ENCODE measurements around the gene SELENOV.
A peak's percentile ranks its signal among the peaks of the same experiment; 100 is the strongest.
"Not testable (repeated sequence)": the region's sequence is repeated elsewhere in the genome, so short reads cannot be mapped to it uniquely, and the experiment has no call there.

Gene SELENOV, protein sequence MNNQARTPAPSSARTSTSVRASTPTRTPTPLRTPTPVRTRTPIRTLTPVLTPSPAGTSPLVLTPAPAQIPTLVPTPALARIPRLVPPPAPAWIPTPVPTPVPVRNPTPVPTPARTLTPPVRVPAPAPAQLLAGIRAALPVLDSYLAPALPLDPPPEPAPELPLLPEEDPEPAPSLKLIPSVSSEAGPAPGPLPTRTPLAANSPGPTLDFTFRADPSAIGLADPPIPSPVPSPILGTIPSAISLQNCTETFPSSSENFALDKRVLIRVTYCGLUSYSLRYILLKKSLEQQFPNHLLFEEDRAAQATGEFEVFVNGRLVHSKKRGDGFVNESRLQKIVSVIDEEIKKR

DNA sequence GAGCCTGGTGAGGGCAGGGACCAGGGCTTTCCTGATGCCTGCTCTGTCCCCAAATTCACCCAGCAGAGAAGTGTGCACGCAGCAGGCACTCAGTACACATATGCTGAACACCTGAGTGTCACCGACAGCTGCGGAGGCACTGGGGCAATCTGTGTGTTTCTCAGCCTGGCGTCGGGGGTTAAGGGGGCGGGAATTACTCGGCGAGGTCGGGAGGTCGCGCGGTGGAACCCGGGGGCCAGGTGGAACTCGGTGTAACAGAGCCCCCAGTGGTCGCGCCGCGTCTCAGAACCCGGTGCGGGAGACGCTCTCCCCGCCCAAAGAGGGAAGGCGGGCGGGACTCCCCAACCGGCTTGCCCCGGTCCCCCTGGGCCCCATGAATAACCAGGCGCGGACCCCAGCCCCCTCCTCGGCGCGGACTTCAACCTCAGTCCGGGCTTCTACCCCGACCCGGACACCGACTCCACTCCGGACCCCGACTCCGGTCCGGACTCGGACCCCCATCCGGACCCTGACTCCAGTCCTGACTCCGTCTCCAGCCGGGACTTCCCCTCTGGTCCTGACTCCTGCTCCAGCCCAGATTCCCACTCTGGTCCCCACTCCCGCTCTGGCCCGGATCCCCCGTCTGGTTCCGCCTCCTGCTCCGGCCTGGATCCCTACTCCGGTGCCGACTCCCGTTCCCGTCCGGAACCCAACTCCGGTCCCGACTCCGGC, at the start of gene SELENOV:
Gene SELENOV (plus strand): TSS at position 300 of the 711 bp plus-strand sequence. CDS start 74 bp downstream, at position 374.
- DNase-seq, result peak in 7 of 56 donors; percentile 7 to 57 (median 12)

DNA sequence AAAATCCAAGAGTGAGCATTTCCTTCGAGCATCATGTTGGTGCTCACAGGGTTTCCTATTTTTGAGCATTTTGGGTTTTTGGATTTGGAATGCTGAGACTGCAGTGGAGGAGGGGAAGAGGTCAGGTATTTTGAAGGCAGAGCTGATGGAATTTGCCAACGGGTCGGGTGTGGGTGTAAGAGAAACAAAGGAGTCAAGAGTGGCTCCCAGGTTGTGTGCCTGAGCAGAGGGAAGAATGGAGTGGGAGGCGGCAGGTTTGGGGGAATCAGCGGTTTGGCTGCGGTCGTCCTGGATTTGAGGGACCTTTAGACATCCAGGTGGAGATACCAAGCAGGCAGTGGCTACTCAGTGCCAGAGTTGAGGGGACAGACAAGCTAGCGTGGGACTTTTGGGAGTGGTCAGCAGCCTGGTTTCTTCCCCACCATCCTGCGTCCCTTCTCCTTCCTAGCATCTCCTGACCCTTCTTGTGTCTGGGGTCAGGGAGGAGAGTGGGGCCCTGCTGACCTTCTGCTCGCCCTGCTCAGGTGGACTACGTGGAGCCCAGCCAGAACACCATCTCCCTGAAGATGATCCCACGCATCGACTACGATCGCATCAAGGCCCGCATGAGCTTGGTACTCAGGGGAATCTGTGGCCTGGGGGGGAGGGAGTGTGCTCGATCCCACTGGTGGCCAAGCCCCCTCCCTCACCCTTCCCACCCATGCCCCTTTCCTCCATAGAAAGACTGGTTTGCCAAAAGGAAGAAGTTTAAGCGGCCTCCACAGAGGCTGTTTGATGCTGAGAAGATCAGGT, 48.8 kb upstream of the SELENOV start:
- DNase-seq, result peak in 2 of 56 donors; percentile 5 to 6

DNA sequence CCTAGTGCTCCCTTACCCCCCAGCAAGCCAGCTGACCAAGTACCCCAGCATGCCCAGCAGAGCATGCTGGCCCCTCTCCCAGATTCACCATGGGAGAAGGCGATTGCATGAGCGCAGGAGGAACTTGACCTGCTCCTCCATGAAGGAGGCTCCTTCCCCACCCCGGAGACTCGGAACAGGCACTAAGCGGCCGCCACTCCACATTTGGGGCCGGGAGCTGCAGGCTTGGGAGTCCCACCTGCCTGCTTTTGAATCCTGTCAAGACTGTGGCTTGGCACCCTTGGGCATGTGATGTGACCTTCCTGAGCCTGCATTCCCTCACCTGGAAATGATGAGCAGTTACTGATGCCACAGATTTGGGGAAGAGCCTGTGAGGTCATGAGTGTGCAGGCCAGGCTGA, 47.0 kb upstream of the SELENOV start:
- no peak for DNase-seq

DNA sequence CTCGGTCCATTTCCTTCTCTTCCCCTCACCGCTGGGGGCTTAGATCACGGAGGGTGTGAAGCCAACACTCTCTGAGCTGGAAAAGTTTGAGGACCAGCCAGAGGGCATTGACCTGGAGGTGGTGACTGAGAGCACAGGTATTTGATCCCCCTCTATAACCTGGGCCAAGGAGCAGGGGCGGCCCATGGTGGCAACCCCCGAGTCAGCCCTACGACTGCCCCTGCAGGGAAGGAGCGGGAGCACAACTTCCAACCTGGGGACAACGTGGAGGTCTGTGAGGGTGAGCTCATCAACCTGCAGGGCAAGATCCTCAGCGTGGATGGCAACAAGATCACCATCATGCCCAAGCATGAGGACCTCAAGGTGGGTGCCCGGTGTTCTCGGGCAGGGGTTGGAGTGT, 45.9 kb upstream of the SELENOV start:
- DNase-seq, result no peak

DNA sequence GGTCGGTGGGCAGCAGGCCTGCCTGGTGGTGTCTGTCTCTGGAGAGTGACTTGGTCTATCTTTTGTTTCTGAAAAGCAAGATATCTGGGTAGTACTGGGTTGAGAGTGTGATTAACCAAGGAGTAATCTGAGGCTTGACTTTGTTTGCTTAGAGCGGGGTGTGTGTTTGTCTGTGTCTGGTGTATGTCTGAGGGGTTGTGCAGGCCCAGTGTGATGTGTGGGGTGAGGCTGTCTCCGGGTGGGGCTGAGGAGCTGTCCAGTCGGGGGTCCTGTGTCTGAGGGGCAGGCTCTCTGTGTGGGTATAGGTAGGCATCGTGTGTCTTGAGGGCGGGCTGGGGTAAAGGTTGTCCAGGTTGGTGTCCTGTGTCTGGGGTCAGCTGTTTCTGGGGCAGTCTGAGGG, 45.4 kb upstream of the SELENOV start:
- no peak for DNase-seq

DNA sequence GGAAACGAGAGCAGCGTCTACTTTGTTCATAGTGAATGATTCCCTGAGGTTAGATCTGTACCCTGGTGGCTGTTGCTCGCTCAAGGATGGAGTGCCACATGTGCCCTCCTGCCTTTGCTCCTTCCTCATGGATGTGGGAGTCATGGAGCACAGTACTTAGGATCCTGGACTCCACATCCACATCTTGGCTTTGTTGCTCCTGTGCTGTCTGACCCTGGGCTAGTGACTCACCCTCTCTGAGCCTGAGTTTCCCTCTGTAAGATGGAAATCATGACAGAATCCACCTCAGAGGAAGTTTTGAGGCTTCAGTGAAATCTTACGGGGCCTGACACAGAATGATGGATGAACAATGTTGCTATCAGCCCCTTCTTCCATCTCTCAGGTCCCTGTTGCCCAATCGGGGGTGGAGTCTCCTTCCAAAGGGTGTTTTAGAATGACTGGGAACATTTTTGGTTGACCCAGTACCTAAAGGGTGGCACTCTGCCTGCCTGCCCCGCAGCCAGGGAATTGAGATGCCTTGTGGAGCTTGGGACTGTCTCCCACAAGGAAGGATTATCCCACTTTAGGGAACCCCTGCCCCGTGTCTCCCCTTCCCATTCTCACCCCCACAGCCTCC, 44.1 kb upstream of the SELENOV start:
- no peak for DNase-seq

DNA sequence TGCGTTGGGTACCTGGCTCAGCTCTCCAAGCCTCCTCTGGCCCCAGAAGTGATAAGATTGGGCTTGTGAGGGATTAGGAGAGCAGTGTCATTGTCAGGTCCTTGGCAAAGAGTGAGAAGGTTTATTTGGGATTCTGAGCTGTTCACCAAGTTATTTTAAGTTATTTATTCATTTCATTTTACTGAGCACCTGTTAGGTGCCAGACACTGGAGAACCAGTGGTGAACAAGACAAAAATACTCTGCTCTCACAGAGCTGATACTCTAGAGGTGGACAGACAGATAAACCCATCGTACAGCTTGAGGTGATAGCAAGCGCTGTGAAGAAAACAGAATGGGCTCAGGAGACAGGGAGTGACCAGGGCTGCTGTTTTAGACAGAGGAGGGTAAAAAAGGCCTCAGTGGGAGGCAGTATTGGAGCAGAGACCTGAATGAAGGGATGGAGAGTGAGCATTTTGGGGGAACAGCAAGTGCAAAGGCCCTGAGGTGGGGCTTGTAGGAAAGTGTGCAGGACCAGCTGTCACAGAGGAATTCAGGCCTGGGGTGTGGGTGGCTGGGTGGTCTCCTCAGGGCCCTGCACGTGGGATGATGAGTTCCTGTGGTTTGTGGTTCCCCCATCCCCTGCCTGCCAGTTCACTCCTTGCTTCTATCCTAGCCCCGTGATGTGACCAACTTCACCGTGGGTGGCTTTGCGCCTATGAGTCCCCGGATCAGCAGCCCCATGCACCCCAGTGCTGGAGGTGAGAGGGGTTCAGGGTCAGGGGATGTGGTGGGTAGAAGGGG, 43.0 kb upstream of the SELENOV start:
- no peak for DNase-seq

DNA sequence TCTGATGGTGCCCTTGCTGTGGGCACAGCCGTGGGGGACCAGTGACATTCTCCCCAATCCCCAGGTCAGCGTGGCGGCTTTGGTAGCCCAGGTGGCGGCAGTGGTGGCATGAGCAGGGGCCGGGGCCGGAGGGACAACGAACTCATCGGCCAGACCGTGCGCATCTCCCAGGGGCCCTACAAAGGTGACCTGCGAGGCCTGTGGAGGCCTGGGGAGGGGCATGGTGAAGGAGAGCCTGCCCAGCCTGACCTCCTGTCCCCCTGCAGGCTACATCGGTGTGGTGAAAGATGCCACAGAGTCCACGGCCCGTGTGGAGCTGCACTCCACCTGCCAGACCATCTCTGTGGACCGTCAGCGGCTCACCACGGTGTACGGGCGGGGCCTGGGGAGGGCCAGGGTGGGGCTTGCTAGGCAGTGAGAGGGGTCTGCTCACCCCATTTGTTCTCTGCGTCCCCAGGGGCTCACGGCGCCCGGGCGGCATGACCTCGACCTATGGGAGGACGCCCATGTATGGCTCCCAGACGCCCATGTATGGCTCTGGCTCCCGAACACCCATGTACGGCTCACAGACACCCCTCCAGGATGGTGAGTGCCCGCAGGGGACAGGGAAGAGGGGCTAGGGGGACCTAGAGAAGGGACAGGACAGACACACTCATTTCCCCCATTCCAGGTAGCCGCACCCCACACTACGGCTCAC, 42.0 kb upstream of the SELENOV start:
- DNase-seq, result no peak

DNA sequence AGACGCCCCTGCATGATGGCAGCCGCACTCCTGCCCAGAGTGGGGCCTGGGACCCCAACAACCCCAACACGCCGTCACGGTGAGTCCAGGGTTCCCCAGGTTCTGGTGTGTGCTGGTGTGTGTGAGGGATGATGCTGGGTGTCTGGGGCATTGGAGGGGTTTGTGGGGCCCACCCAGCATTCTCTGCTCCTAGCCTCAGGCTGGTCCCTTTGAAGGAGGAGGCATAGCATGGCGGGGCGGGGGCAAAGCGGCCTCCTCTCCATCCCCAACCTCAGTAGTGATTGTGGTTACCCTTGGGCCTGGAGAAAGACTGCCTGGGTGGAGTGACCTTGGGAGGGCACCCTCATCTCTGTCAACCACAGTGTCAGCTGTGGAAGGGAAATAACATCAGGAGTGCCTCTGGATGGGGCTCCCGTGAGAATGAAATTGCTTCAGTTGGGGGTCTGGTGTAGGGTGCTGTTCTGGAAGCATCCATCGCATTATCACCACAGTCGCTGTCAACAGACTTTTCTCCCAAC, 41.4 kb upstream of the SELENOV start:
- DNase-seq, result no peak

DNA sequence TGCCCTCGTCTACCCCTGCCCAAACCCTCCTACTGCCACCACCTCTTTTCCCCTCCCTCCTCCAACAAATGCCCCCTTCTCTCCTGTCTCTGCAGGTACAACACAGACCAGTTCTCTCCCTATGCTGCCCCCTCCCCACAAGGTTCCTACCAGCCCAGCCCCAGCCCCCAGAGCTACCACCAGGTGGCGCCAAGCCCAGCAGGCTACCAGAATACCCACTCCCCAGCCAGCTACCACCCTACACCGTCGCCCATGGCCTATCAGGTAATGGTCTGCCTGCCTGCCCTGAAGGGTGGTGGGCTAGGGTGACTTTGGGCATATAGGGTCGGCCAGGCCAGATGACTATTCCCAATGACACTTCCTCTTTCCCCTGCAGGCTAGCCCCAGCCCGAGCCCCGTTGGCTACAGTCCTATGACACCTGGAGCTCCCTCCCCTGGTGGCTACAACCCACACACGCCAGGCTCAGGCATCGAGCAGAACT, 40.8 kb upstream of the SELENOV start:
- peak in 34 of 56 donors; percentile 1 to 65 (median 12) for DNase-seq

DNA sequence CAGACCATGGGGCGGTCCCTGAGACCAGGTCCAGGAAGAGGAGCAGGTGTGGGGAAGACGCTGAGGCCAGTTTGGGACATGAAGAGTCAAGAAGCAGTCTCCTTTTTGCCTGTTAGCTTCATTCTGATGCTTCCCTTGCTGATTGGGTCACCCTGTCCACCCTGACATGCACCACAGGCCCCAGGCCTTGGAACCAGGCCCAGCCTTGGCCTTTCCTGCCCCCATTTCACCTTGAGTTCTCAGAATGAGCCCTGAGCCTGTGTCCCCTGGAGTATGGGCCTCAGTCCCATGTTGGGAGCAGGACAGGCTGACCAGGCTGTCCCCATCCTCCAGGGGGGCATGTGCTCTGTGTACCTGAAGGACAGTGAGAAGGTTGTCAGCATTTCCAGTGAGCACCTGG, 39.2 kb upstream of the SELENOV start:
- no peak for DNase-seq

DNA sequence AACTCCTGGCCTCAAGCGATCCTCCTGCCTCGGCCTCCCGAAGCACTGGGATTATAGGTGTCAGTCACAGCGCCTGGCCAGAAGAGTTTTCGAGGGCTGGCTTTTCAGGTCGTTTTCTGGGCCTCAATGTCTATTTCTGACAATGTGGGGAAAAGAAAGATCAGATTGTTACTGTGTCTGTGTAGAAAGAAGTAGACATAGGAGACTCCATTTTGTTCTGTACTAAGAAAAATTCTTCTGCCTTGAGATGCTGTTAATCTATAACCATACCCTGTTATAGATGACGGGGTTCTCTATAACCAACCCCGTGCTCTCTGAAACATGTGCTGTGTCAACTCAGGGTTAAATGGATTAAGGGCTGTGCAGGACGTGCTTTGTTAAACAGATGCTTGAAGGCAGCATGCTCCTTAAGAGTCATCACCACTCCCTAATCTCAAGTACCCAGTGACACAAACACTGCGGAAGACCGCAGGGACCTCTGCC, 35.6 kb upstream of the SELENOV start:
- not testable (repeated sequence) for DNase-seq

DNA sequence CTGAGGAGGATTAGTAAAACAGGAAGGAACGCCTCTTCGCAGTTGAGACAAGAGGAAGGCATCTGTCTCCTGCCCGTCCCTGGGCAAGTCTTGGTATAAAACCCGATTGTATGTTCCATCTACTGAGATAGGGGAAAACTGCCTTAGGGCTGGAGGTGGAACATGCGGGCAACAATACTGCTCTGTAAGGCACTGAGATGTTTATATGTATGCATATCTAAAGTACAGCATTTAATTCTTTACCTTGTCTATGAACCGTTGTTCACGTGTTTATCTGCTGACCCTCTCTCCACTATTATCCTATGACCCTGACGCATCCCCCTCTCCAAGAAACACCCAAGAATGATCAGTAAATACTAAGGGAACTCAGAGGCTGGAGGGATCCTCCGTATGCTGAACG, 35.0 kb upstream of the SELENOV start:
- DNase-seq, result no peak

DNA sequence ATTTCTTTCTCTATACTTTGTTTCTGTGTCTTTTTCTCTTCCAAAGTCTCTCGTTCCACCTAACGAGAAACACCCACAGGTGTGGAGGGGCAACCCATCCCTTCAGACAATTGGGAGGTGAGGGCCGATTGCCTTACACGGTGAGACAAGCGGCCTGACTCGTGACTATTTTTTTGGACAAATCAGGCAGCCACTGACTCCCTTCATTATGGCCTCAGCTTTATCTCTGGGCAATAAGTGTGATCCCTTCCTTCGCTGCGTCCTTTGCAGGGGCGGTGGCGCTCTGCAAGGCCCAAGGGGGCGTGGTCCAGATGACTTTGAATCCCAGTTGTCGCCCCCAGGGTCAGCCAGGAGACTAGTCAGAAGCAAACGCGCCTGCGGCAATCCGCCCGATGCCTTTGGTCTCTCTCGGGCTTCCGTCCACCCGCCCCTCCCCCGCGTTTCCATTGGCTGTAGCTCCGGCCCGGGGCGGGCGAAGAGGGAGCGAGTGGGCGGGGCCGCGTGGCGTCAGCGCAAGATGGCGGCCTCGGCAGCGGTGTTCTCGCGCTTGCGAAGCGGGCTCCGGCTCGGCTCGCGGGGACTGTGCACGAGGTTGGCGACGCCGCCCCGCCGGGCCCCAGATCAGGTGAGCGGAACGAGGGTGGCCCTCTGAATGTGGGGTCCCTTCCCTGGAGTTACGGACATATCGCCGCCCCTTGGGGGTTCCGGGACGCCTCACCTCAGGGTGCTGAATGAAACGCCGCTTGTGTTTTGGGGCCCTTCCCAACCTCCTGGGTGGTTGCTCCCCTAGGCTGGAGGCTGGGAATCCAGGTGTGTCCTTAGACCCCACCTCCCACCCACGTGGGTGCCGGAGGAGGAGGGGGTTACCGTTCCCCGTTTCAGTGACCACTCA, 34.4 kb upstream of the SELENOV start, which contains the start of gene TIMM50:
Gene TIMM50 (plus strand): TSS at position 502 of the 892 bp plus-strand sequence. CDS start 16 bp downstream, at position 518.
- peak in 55 of 56 donors; percentile 71 to 98 (median 92) for DNase-seq

DNA sequence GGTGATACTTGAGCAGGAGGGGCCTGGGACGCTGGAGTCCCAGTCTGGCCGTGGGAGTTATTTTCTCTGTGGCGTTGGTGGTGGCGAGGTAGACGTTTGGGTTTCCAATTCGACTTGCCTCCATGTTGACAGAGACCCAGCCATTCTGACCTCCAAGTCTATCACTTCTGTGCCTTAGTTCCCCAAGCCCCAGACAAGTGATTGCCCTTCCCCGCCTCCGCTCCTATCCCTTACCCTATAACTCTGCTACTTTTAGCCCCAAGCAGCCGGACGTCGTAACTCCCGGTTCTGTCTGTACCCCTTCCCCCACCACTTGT, 33.8 kb upstream of the SELENOV start:
- no peak for DNase-seq

DNA sequence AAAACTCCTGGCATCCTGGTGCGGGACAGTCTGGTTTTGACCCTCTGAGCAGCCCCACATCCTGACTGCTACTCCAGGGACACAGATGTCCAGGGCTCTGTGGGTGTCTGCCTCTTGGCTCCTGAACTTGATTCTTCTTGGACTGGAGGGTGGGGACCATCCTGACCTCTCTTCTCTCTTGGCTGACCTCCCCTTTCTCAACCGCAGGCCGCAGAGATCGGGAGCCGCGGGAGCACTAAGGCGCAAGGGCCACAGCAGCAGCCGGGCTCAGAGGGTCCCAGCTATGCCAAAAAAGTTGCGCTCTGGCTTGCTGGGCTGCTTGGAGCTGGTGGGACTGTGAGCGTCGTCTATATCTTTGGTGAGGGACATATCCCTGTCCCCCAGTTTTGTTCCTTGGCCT, 33.3 kb upstream of the SELENOV start:
- no peak for DNase-seq

DNA sequence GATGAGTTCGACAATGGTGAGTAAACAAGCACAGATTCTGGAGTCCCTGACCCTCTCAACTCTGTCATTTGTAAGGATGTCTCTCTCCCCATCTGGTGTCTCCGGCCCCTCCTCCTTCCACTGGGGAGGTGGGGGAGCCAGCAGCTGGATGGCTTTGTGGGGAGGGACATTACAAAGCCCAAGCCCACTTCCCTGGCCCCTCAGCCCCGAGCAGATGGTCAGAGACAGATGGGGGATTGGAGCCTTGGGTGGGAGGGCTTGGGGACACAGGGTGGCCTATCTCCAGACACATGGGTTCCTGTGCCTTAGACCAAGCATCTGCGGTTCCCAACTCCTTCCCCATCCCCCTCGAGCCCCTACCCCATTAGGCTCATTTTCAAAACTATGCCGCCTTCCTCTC, 31.8 kb upstream of the SELENOV start:
- DNase-seq, result no peak

DNA sequence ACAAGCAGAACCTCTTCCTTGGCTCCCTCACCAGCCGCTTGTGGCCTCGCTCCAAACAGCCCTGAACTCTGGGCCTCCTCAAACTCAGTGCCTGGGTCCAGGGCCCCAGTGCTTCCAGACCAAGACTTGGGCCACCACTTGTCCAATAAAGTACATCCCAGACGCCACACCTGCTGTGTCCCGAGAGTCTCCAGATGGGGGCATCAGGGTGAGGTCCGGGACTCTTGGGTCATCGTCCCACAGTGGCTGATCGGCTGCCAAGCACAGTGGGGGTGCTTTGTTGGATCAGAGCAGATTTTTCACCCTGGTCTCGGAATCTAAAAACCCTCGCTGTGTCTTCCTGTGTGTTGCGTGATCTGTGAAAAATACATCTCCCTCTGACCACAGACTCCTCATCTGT, 25.2 kb upstream of the SELENOV start:
- no peak for DNase-seq

DNA sequence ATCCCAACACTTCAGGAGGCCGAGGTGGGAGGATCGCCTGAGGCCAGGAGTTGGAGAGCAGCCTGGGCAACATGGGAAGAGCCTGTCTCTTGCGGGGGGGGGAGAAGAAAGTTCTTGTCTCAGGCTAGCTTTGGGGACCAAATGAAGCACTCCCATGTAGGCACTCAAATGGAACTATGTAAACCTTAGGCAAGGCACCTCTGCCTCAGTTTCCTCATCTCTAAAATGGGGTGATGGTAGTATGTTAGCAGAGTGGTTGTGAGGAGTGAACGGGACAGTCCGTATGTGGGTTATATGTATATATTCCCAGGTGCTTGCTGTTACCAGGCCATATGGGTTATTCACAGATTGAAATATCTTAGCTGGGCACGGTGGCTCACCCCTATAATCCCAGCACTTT, 22.7 kb upstream of the SELENOV start:
- no peak for DNase-seq
